H9 (cell line): Measurements from ENCODE around the gene IL24. TPM values are rescaled to one million over a fixed set of nuclear protein-coding genes. Genes with fewer than 3 reads are reported as not detected.

Experiments
- DNase-seq: peaks from one replicate; pipeline ENCODE4 v3.0.0-alpha.2; 2017
- H2AFZ ChIP-seq: one replicate; pipeline ENCODE4 v1.6.1; 2013; ENCODE audit warnings: mild to moderate bottlenecking, low read length, control low read depth, moderate library complexity
- H2AK5ac ChIP-seq: 2 replicates; pipeline ENCODE4 v1.6.1; 2013; ENCODE audit warnings: low read length, control low read depth, mixed read lengths; ENCODE audit not compliant: insufficient read length
- H2BK120ac ChIP-seq: one replicate; pipeline ENCODE4 v1.6.1; 2013; ENCODE audit warnings: low read depth, mild to moderate bottlenecking, low read length, control low read depth, inconsistent platforms; ENCODE audit not compliant: poor library complexity, severe bottlenecking
- H2BK12ac ChIP-seq: 2 replicates; pipeline ENCODE4 v1.6.1; 2013; ENCODE audit warnings: low read length, control low read depth, mixed read lengths, low read depth; ENCODE audit not compliant: insufficient read length
- H2BK15ac ChIP-seq: 2 replicates; pipeline ENCODE4 v1.6.1; 2013; ENCODE audit warnings: low read depth, low read length, control low read depth
- H2BK20ac ChIP-seq: one replicate; pipeline ENCODE4 v1.6.1; 2013; ENCODE audit warnings: low read depth, mild to moderate bottlenecking, low read length, control low read depth, inconsistent platforms; ENCODE audit not compliant: poor library complexity, severe bottlenecking
- H2BK5ac ChIP-seq: 2 replicates; pipeline ENCODE4 v1.6.1; 2013; ENCODE audit warnings: low read length, control low read depth, mixed read lengths; ENCODE audit not compliant: insufficient read length
- H3K14ac ChIP-seq: 2 replicates; pipeline ENCODE4 v1.6.1; 2013; ENCODE audit warnings: low read length, control low read depth; ENCODE audit not compliant: insufficient read depth
- H3K18ac ChIP-seq: 2 replicates; pipeline ENCODE4 v1.6.1; 2013; ENCODE audit warnings: low read depth, mild to moderate bottlenecking, mixed read lengths, low read length, control low read depth; ENCODE audit not compliant: insufficient read length
- H3K23ac ChIP-seq: 2 replicates; pipeline ENCODE4 v1.6.1; 2013; ENCODE audit warnings: low read length, control low read depth, mixed read lengths, low read depth; ENCODE audit not compliant: insufficient read length
- H3K23me2 ChIP-seq: 2 replicates; pipeline ENCODE4 v1.6.1; 2013; ENCODE audit warnings: low read depth, mild to moderate bottlenecking, mixed read lengths, low read length, control low read depth; ENCODE audit not compliant: insufficient read length, poor library complexity, severe bottlenecking
- H3K27ac ChIP-seq: 2 replicates; pipeline ENCODE4 v1.5.1; 2013; ENCODE audit warnings: low read length, control low read depth, mixed read lengths, low read depth; ENCODE audit not compliant: insufficient read length
- H3K27me3 ChIP-seq: 2 replicates; pipeline ENCODE4 v1.6.1; 2013; ENCODE audit warnings: low read length, control low read depth, inconsistent platforms; ENCODE audit not compliant: insufficient read depth
- H3K4ac ChIP-seq: 2 replicates; pipeline ENCODE4 v1.6.1; 2013; ENCODE audit warnings: low read depth, mild to moderate bottlenecking, control low read depth, inconsistent platforms, low read length, moderate library complexity
- H3K4me1 ChIP-seq: 2 replicates; pipeline ENCODE4 v1.6.1; 2013; ENCODE audit warnings: low read length, control low read depth, inconsistent platforms; ENCODE audit not compliant: insufficient read depth
- H3K4me2 ChIP-seq: 2 replicates; pipeline ENCODE4 v1.6.1; 2013; ENCODE audit warnings: low read length, control low read depth, mixed read lengths; ENCODE audit not compliant: insufficient read length, insufficient read depth
- H3K56ac ChIP-seq: 2 replicates; pipeline ENCODE4 v1.6.1; 2013; ENCODE audit warnings: low read depth, mild to moderate bottlenecking, mixed read lengths, low read length, control low read depth; ENCODE audit not compliant: insufficient read length
- H3K79me1 ChIP-seq: 2 replicates; pipeline ENCODE4 v1.6.1; 2013; ENCODE audit warnings: low read depth, mild to moderate bottlenecking, moderate library complexity, low read length, control low read depth, inconsistent platforms; ENCODE audit not compliant: insufficient read depth, poor library complexity, severe bottlenecking
- H3K79me2 ChIP-seq: 2 replicates; pipeline ENCODE4 v1.6.1; 2013; ENCODE audit warnings: low read length, control low read depth, inconsistent platforms; ENCODE audit not compliant: insufficient read depth
- H3K9ac ChIP-seq: 2 replicates; pipeline ENCODE4 v1.6.1; 2013; ENCODE audit warnings: low read length, control low read depth, mixed read lengths; ENCODE audit not compliant: insufficient read length; ENCODE audit errors: extremely low read depth
- H3K9me3 ChIP-seq: one replicate; pipeline ENCODE4 v1.6.1; 2013; ENCODE audit warnings: low read depth, low read length, inconsistent platforms; ENCODE audit not compliant: control insufficient read depth
- H3T11ph ChIP-seq: one replicate; pipeline ENCODE4 v1.6.1; 2013; ENCODE audit warnings: mild to moderate bottlenecking, low read length, control low read depth, inconsistent platforms
- H4K20me1 ChIP-seq: one replicate; pipeline ENCODE4 v1.6.1; 2013; ENCODE audit not compliant: control insufficient read depth, insufficient read length, insufficient read depth
- H4K5ac ChIP-seq: 2 replicates; pipeline ENCODE4 v1.6.1; 2013; ENCODE audit warnings: low read depth, mild to moderate bottlenecking, mixed read lengths, low read length, control low read depth; ENCODE audit not compliant: insufficient read length
- H4K8ac ChIP-seq: replicated peaks from 2 replicates; pipeline ENCODE4 v1.6.1; 2013; ENCODE audit warnings: low read length, control low read depth, mixed read lengths, low read depth; ENCODE audit not compliant: insufficient read length
- H4K91ac ChIP-seq: 2 replicates; pipeline ENCODE4 v1.6.1; 2013; ENCODE audit warnings: low read depth, mild to moderate bottlenecking, moderate library complexity, mixed read lengths, low read length, control low read depth; ENCODE audit not compliant: insufficient read length
- H3K27ac Mint-ChIP-seq, 3 experiments: 2 replicates in 2 of 3; 3 replicates in 1 of 3; pipeline ENCODE4 v1.8.0; 2020 to 2021; ENCODE audit warnings: mixed read lengths in 3 of 3, mild to moderate bottlenecking in 1 of 3, moderate library complexity in 1 of 3
- H3K27me3 Mint-ChIP-seq: 2 replicates; pipeline ENCODE4 v1.8.0; 2021; ENCODE audit warnings: low read depth, mild to moderate bottlenecking, moderate library complexity, mixed read lengths
- H3K36me3 Mint-ChIP-seq, 3 experiments: 2 replicates in 2 of 3; 3 replicates in 1 of 3; pipeline ENCODE4 v1.8.0; 2020 to 2021; ENCODE audit warnings: low read depth in 3 of 3, mixed read lengths in 3 of 3; ENCODE audit not compliant: insufficient read depth in 1 of 3
- H3K4me1 Mint-ChIP-seq, 2 experiments: 2 replicates each; pipeline ENCODE4 v1.8.0; 2020; ENCODE audit warnings: mixed read lengths in 2 of 2
- H3K4me3 Mint-ChIP-seq, 2 experiments: 2 replicates in 1 of 2; 3 replicates in 1 of 2; pipeline ENCODE4 v1.8.0; 2020 to 2021; ENCODE audit warnings: mild to moderate bottlenecking in 2 of 2, mixed read lengths in 2 of 2, moderate library complexity in 1 of 2
- H3K9me3 Mint-ChIP-seq, 2 experiments: 2 replicates in 1 of 2; 3 replicates in 1 of 2; pipeline ENCODE4 v1.8.0; 2020; ENCODE audit warnings: mild to moderate bottlenecking in 2 of 2, mixed read lengths in 2 of 2, moderate library complexity in 1 of 2
- WGBS: extraction: QIAGEN DNeasy Blood & Tissue Kit; methylation state at CpG from one replicate; pipeline ENCODE4 v1.1.7; 2013; ENCODE audit warnings: missing lambda C conversion rate, low lambda C conversion rate, mixed read lengths; ENCODE audit not compliant: insufficient read length; ENCODE audit errors: extremely low coverage; 5-methylcytosine and 5-hydroxymethylcytosine counted together
- total RNA-seq: library from RNA; stranded (reverse); gene quantifications from 2 replicates; pipeline ENCODE4 v1.2.1, GENCODE V29; 2021
- TF ChIP-seq, protein P1 (sequence below): fragments of 200-600 bp; sonication (generic); conservative IDR thresholded peaks from 3 replicates; pipeline ENCODE4 v1.8.0; 2021; ENCODE audit warnings: antibody characterized with exemption, mild to moderate bottlenecking

Gene IL24
- total RNA-seq, 1 experiment from 2014 or later, result not detected

DNA sequence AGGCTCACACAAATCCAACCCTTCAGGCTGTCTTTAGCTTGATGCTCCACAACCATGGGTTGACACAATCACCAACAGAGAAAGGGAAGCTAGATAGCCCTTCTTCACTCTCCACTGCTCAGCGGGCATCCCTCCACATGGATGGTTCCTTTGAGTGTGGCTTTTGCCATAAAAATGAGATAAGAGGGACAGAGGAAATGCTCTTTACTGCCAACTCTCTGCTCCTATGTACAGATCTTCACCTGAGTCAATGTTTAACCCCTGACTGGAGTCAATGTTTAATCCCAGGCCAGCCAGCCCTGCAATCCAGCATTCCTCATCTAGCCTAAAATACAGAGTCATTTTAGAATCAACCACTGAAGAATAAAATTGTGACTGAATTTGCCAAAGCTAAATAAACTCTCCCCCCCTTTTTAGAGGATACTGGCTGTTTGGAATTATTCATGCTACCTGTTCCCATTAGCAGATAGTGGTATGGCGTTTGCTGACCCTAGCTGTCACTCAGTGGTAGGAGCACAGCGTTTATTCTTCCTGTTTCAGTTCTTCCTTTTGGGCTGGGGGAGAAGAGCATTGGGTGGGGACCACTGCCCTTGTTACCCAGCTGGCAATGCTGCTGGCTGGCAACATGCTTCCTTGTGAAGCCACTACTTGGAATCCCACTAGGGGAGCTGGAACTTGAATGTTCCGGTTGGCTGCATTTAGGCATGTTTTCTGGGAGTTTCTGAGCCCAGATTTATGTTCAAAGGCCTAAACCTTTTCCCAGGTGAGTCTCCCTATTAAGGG is 54.3 kb downstream of the IL24 start:
- no peak overlapping the region for H3K27ac Mint-ChIP-seq
- no peak overlapping the region for H4K91ac ChIP-seq
- no peak overlapping the region for H2BK15ac ChIP-seq
- no peak overlapping the region for H3K4ac ChIP-seq
- H3K36me3 Mint-ChIP-seq, result no peaks in the 10 kb centered on the region; a peak in 1 of 7 replicates
- H3K4me3 Mint-ChIP-seq, result no peak overlapping the region
- no peak overlapping the region for H2BK20ac ChIP-seq
- no peak overlapping the region for H3K27ac ChIP-seq
- no peak overlapping the region for H3K9ac ChIP-seq
- no peak overlapping the region for H3K18ac ChIP-seq
- peaks cover 0 to 6% of the 10 kb centered on the region in 2 experiments; a peak in 2 of 4 replicates for H3K4me1 Mint-ChIP-seq
- H3K9me3 ChIP-seq, result no peaks in the 10 kb centered on the region
- H4K5ac ChIP-seq, result no peak overlapping the region
- no peaks in the 10 kb centered on the region for H3K23me2 ChIP-seq
- no peak overlapping the region for H4K8ac ChIP-seq
- H3T11ph ChIP-seq, result no peak overlapping the region
- TF ChIP-seq, protein P1, sequence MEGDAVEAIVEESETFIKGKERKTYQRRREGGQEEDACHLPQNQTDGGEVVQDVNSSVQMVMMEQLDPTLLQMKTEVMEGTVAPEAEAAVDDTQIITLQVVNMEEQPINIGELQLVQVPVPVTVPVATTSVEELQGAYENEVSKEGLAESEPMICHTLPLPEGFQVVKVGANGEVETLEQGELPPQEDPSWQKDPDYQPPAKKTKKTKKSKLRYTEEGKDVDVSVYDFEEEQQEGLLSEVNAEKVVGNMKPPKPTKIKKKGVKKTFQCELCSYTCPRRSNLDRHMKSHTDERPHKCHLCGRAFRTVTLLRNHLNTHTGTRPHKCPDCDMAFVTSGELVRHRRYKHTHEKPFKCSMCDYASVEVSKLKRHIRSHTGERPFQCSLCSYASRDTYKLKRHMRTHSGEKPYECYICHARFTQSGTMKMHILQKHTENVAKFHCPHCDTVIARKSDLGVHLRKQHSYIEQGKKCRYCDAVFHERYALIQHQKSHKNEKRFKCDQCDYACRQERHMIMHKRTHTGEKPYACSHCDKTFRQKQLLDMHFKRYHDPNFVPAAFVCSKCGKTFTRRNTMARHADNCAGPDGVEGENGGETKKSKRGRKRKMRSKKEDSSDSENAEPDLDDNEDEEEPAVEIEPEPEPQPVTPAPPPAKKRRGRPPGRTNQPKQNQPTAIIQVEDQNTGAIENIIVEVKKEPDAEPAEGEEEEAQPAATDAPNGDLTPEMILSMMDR, result no peak
- H3K56ac ChIP-seq, result no peak overlapping the region
- H2AFZ ChIP-seq, result no peak overlapping the region
- no peak overlapping the region for H3K14ac ChIP-seq
- peaks cover 19% of the 10 kb centered on the region for H3K27me3 Mint-ChIP-seq
- H3K9me3 Mint-ChIP-seq, result no peaks in the 10 kb centered on the region
- H3K79me2 ChIP-seq, result no peaks in the 10 kb centered on the region
- H2BK120ac ChIP-seq, result no peak overlapping the region
- H3K79me1 ChIP-seq, result no peaks in the 10 kb centered on the region
- no peak overlapping the region for H3K23ac ChIP-seq
- no peak overlapping the region for H2BK5ac ChIP-seq
- DNase-seq, result no peak
- no peaks in the 10 kb centered on the region for H3K4me1 ChIP-seq
- no peak overlapping the region for H2BK12ac ChIP-seq
- H3K4me2 ChIP-seq, result no peak overlapping the region
- no peaks in the 10 kb centered on the region for H4K20me1 ChIP-seq
- no CpG with 5 or more reads among the region's 4 CpGs for WGBS
- no peaks in the 10 kb centered on the region for H3K27me3 ChIP-seq
- H2AK5ac ChIP-seq, result no peak overlapping the region
